HG02610 (cell line): ENCODE results near the gene THUMPD1.
"Not testable (repeated sequence)": the region's sequence is repeated elsewhere in the genome, so short reads cannot be mapped to it uniquely, and the experiment has no call there.

Experiments used
- ATAC-seq: cut with Tn5 transposase; IDR thresholded peaks from one replicate; pipeline ENCODE4 v1.9.1; 2021; ENCODE audit warnings: mild to moderate bottlenecking, moderate library complexity; ENCODE audit not compliant: unreplicated experiment

The THUMPD1 gene

DNA sequence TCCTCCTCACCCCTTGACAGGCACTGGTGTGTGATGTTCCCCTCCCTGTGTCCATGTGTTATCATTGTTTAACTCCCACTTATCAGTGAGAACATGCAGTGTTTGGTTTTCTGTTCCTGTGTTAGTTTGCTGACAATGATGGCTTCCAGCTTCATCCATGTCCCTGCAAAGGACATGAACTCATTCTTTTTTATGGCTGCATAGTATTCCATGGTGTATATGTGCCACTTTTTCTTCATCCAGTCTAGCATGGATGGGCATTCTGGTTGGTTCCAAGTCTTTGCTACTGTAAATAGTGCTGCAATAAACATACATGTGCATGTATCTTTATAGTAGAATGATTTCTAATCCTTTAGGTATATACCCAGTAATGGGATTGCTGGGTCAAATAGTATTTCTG lies 39.9 kb downstream of the THUMPD1 start:
- ATAC-seq = not testable (repeated sequence)

DNA sequence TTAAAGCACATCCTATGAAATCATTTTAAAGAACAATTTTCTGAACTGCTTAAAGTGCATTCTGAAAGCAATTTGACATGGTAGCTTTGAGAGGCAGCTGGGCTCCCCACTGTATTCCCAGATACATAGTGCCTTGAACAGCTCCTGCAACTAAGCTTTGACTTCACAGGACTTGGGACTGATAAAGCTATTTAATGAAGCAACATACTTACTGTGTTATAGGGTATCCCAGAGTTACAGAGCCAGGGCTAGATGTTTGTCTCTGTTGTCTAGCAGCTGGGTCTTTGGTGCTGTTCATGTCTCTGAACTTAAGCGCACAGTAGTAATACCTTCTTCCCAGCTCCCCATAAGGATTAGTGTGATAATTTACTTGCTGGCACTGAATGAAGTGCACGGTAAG lies 45.0 kb downstream of the THUMPD1 start:
- no peak for ATAC-seq

DNA sequence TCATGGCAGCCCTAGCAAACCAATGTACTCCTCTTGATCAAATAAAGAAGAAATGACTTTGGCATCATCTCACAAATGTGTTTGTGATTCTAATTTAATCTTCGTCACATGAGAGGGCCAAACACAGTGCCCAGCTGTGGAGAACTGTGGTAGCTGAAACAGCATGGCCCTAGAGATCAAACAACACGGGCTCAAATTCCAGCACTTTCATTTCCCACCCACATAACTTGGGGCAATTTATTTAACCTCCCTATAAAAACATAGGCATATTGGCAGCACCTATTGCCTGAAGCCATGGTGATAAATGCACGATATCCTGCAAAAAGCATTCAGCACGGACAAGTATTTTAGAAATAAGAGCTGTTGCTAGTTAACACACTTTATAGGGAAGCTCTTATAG lies 46.6 kb downstream of the THUMPD1 start:
- ATAC-seq = no peak

DNA sequence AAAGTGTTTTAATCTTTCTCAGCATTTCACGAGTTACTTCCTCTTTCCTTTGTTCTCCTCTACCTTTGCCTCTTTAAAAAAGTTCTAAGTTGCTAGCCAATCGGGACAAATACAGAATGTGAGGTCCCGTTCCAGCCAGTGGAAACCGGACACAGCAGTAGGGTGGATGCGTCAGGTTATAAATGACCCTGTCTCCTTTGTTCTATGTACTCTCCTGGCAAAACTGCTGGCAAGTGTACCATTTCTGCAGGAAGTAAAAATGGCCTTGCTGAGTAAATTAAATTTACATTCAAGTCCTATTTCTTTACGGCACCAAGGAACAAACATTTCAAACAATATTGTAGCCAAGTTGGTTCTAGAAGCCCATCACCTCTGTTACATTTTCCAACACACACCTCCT lies 47.5 kb downstream of the THUMPD1 start:
- ATAC-seq = not testable (repeated sequence)

DNA sequence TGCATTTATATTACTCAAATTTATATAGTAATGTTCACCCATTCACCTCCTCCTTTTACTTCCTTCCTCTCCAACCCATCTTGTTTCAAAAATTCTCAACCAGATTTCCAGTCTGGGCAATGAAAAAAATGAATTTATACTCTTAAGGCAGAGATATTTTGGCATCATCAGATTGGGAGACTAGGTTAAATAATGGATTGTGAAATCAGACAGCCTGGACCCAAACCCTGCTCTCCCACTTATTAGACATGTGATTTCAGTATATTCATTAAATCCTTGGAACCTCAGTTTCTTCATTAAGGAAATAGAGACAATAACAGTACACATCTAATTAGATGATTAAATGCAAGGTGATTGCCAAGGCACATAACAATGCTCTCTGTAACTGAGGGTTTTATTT lies 52.0 kb downstream of the THUMPD1 start:
- no peak for ATAC-seq

DNA sequence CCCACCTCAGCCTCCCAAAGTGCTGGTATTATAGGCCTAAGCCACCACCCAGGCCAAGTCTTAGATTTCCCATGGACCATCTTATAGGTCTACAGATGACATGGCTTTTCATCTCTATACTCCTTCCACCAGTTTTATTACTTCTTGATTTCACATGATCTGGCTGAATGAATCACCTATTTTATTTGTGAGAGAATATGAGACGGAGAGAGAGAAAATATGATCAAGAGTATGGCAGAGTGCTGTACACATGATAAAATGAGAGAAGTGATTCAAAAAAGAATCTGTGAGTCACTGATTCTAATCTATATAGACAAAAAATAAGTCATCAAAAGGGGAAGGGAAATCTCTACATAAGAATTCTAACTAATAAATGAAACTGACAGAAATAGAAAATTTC lies 57.8 kb downstream of the THUMPD1 start:
- ATAC-seq = no peak
